ENCODE data around the gene MKNK1. TPM values are rescaled to one million over a fixed set of nuclear protein-coding genes. Genes with fewer than 3 reads are reported as not detected.

Gene MKNK1
- total RNA-seq, 1 experiment from 2014 or later = 18.6 TPM

DNA sequence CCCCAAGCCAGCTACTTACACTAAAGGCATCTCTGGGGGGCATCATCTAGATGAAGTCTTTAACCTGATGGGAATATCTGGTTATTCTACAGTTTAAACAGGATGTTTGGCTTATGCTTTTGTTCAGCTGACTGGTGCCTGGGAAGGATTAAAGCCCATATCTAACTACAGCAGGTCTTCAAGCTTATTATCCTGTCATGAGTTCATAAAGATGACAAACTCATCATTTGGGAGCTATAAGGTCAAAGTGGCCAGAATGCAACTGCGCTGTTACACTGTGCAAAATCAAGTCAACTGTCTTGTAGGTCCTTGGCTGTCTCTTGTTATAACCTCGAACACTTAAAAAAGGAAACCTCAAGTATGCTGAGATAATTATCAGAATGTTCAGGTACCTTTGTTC is 31.1 kb upstream of the MKNK1 start:
- peaks cover 9% of the 10 kb centered on the region; the same call in 1 of the 2 replicates for H3K36me3 Mint-ChIP-seq
- no peaks in the 10 kb centered on the region; the same call in 1 of the 2 replicates for H3K27me3 Mint-ChIP-seq (ENCODE audit: low read depth)
- POLR2A ChIA-PET = no interaction called here
- no peak overlapping the region for H3K27ac Mint-ChIP-seq
- no peak for ATAC-seq
- H3K4me3 Mint-ChIP-seq = no peak overlapping the region
- TF ChIP-seq ZNF138 (CRISPR knock-in tag; conservative IDR thresholded peaks at IDR 0.05) (no peak), RORB (CRISPR knock-in tag; IDR thresholded peaks at IDR 0.05) (no peak), JAZF1 (CRISPR knock-in tag; IDR thresholded peaks at IDR 0.05) (no peak), TCF7 (CRISPR knock-in tag; IDR thresholded peaks at IDR 0.05; ENCODE audit: low read depth) (no peak), ATF1 (CRISPR knock-in tag; IDR thresholded peaks at IDR 0.05) (no peak), TEAD1 (CRISPR knock-in tag; IDR thresholded peaks at IDR 0.05) (no peak), FOXJ3 (CRISPR knock-in tag; IDR thresholded peaks at IDR 0.05; ENCODE audit: borderline replicate concordance) (no peak), GTF2I (CRISPR knock-in tag; conservative IDR thresholded peaks at IDR 0.05) (no peak), GABPB1 (CRISPR knock-in tag; IDR thresholded peaks at IDR 0.05) (no peak), ZNF121 (CRISPR knock-in tag; IDR thresholded peaks at IDR 0.05) (no peak), ELF4 (CRISPR knock-in tag; IDR thresholded peaks at IDR 0.05; ENCODE audit: low read depth) (no peak)
- TF ChIP-seq, protein P1, sequence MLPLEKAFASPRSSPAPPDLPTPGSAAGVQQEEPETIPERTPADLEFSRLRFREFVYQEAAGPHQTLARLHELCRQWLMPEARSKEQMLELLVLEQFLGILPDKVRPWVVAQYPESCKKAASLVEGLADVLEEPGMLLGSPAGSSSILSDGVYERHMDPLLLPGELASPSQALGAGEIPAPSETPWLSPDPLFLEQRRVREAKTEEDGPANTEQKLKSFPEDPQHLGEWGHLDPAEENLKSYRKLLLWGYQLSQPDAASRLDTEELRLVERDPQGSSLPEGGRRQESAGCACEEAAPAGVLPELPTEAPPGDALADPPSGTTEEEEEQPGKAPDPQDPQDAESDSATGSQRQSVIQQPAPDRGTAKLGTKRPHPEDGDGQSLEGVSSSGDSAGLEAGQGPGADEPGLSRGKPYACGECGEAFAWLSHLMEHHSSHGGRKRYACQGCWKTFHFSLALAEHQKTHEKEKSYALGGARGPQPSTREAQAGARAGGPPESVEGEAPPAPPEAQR (CRISPR knock-in tag; IDR thresholded peaks at IDR 0.05) = no peak
- TF ChIP-seq, protein P2, sequence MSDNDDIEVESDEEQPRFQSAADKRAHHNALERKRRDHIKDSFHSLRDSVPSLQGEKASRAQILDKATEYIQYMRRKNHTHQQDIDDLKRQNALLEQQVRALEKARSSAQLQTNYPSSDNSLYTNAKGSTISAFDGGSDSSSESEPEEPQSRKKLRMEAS (CRISPR knock-in tag; IDR thresholded peaks at IDR 0.05) = no peak
- TF ChIP-seq, protein P3, sequence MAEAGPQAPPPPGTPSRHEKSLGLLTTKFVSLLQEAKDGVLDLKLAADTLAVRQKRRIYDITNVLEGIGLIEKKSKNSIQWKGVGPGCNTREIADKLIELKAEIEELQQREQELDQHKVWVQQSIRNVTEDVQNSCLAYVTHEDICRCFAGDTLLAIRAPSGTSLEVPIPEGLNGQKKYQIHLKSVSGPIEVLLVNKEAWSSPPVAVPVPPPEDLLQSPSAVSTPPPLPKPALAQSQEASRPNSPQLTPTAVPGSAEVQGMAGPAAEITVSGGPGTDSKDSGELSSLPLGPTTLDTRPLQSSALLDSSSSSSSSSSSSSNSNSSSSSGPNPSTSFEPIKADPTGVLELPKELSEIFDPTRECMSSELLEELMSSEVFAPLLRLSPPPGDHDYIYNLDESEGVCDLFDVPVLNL (CRISPR knock-in tag; IDR thresholded peaks at IDR 0.05; ENCODE audit: borderline replicate concordance, low read depth) = no peak
- TF ChIP-seq, protein P4, sequence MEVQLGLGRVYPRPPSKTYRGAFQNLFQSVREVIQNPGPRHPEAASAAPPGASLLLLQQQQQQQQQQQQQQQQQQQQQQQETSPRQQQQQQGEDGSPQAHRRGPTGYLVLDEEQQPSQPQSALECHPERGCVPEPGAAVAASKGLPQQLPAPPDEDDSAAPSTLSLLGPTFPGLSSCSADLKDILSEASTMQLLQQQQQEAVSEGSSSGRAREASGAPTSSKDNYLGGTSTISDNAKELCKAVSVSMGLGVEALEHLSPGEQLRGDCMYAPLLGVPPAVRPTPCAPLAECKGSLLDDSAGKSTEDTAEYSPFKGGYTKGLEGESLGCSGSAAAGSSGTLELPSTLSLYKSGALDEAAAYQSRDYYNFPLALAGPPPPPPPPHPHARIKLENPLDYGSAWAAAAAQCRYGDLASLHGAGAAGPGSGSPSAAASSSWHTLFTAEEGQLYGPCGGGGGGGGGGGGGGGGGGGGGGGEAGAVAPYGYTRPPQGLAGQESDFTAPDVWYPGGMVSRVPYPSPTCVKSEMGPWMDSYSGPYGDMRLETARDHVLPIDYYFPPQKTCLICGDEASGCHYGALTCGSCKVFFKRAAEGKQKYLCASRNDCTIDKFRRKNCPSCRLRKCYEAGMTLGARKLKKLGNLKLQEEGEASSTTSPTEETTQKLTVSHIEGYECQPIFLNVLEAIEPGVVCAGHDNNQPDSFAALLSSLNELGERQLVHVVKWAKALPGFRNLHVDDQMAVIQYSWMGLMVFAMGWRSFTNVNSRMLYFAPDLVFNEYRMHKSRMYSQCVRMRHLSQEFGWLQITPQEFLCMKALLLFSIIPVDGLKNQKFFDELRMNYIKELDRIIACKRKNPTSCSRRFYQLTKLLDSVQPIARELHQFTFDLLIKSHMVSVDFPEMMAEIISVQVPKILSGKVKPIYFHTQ (CRISPR knock-in tag; IDR thresholded peaks at IDR 0.05) = no peak
- TF ChIP-seq, protein P5, sequence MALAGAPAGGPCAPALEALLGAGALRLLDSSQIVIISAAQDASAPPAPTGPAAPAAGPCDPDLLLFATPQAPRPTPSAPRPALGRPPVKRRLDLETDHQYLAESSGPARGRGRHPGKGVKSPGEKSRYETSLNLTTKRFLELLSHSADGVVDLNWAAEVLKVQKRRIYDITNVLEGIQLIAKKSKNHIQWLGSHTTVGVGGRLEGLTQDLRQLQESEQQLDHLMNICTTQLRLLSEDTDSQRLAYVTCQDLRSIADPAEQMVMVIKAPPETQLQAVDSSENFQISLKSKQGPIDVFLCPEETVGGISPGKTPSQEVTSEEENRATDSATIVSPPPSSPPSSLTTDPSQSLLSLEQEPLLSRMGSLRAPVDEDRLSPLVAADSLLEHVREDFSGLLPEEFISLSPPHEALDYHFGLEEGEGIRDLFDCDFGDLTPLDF (CRISPR knock-in tag; IDR thresholded peaks at IDR 0.05) = no peak
- TF ChIP-seq, protein P6, sequence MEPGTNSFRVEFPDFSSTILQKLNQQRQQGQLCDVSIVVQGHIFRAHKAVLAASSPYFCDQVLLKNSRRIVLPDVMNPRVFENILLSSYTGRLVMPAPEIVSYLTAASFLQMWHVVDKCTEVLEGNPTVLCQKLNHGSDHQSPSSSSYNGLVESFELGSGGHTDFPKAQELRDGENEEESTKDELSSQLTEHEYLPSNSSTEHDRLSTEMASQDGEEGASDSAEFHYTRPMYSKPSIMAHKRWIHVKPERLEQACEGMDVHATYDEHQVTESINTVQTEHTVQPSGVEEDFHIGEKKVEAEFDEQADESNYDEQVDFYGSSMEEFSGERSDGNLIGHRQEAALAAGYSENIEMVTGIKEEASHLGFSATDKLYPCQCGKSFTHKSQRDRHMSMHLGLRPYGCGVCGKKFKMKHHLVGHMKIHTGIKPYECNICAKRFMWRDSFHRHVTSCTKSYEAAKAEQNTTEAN (CRISPR knock-in tag; IDR thresholded peaks at IDR 0.05) = no peak
- TF ChIP-seq, protein P7, sequence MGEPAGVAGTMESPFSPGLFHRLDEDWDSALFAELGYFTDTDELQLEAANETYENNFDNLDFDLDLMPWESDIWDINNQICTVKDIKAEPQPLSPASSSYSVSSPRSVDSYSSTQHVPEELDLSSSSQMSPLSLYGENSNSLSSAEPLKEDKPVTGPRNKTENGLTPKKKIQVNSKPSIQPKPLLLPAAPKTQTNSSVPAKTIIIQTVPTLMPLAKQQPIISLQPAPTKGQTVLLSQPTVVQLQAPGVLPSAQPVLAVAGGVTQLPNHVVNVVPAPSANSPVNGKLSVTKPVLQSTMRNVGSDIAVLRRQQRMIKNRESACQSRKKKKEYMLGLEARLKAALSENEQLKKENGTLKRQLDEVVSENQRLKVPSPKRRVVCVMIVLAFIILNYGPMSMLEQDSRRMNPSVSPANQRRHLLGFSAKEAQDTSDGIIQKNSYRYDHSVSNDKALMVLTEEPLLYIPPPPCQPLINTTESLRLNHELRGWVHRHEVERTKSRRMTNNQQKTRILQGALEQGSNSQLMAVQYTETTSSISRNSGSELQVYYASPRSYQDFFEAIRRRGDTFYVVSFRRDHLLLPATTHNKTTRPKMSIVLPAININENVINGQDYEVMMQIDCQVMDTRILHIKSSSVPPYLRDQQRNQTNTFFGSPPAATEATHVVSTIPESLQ (CRISPR knock-in tag; IDR thresholded peaks at IDR 0.05) = no peak
- no peak for DNase-seq (ENCODE audit: low spot score)
- H3K9me3 Mint-ChIP-seq = no peaks in the 10 kb centered on the region
- no peaks in the 10 kb centered on the region for H3K4me1 Mint-ChIP-seq
- CTCF ChIA-PET = interaction anchor here (1.0 to 2.0 kb wide), 3 partner anchors 11 to 113 kb away, joined by 3 to 7 read pairs (median 4); no protein-coding TSS in a partner anchor
